Astrocyte (in vitro differentiated cells and primary cell): ENCODE data around the gene OR5C1. TPM values are rescaled to one million over a fixed set of nuclear protein-coding genes. Genes with fewer than 3 reads are reported as not detected.
"Not testable (repeated sequence)": the region's sequence is repeated elsewhere in the genome, so short reads cannot be mapped to it uniquely, and the experiment has no call there.

Source experiments
- DNase-seq: peaks from one replicate; pipeline ENCODE4 v3.0.0-alpha.2; 2010; ENCODE audit warnings: low read depth
- FAIRE-seq: peaks from 2 replicates; lab custom pipeline; 2011; peaks lifted over from hg19 to GRCh38; lab: Jason Lieb, UNC
- H2AFZ ChIP-seq: 2 replicates; pipeline ENCODE4 v1.6.0; 2012; ENCODE audit warnings: low read depth, low read length, inconsistent platforms
- H3K27ac ChIP-seq: 2 replicates; pipeline ENCODE4 v1.5.1; 2011; ENCODE audit warnings: low read depth, low read length, inconsistent platforms
- H3K27me3 ChIP-seq: 2 replicates; pipeline ENCODE4 v1.6.0; 2011; ENCODE audit warnings: low read length, inconsistent platforms; ENCODE audit not compliant: insufficient read depth
- H3K36me3 ChIP-seq: 2 replicates; pipeline ENCODE4 v1.5.1; 2011; ENCODE audit warnings: low read length, inconsistent platforms; ENCODE audit not compliant: insufficient read depth
- H3K4me1 ChIP-seq: 2 replicates; pipeline ENCODE4 v1.5.1; 2011; ENCODE audit warnings: low read length, inconsistent platforms; ENCODE audit not compliant: insufficient read depth
- H3K4me2 ChIP-seq: 2 replicates; pipeline ENCODE4 v1.6.0; 2012; ENCODE audit warnings: low read length, inconsistent platforms
- H3K4me3 ChIP-seq: 2 replicates; pipeline ENCODE4 v1.5.1; 2011; ENCODE audit warnings: low read depth, mild to moderate bottlenecking, low read length, inconsistent platforms; ENCODE audit not compliant: insufficient read depth
- H3K79me2 ChIP-seq: 2 replicates; pipeline ENCODE4 v1.6.0; 2012; ENCODE audit warnings: mild to moderate bottlenecking, low read length, inconsistent platforms; ENCODE audit not compliant: insufficient read depth
- H3K9ac ChIP-seq: 2 replicates; pipeline ENCODE4 v1.6.0; 2012; ENCODE audit warnings: mild to moderate bottlenecking, low read length, inconsistent platforms
- H3K9me3 ChIP-seq: 2 replicates; pipeline ENCODE4 v1.5.1; 2012; ENCODE audit warnings: low read depth, mild to moderate bottlenecking, low read length, inconsistent platforms; ENCODE audit not compliant: insufficient read depth
- H4K20me1 ChIP-seq: 2 replicates; pipeline ENCODE4 v1.6.0; 2012; ENCODE audit warnings: low read length, inconsistent platforms; ENCODE audit not compliant: insufficient read depth
- H3K27ac Mint-ChIP-seq: one replicate; pipeline ENCODE4 v1.8.0; 2021; ENCODE audit warnings: mild to moderate bottlenecking, mixed read lengths; ENCODE audit not compliant: unreplicated experiment
- H3K27me3 Mint-ChIP-seq: one replicate; pipeline ENCODE4 v1.8.0; 2021; ENCODE audit warnings: low read depth, mixed read lengths; ENCODE audit not compliant: unreplicated experiment
- H3K36me3 Mint-ChIP-seq: one replicate; pipeline ENCODE4 v1.8.0; 2021; ENCODE audit warnings: low read depth, mixed read lengths; ENCODE audit not compliant: unreplicated experiment
- H3K4me1 Mint-ChIP-seq: one replicate; pipeline ENCODE4 v1.8.0; 2021; ENCODE audit warnings: low read depth, mixed read lengths; ENCODE audit not compliant: unreplicated experiment
- H3K4me3 Mint-ChIP-seq: one replicate; pipeline ENCODE4 v1.8.0; 2021; ENCODE audit warnings: mild to moderate bottlenecking, moderate library complexity, mixed read lengths; ENCODE audit not compliant: unreplicated experiment
- H3K9me3 Mint-ChIP-seq: one replicate; pipeline ENCODE4 v1.8.0; 2021; ENCODE audit warnings: mild to moderate bottlenecking, mixed read lengths; ENCODE audit not compliant: unreplicated experiment
- CTCF ChIP-seq: IDR thresholded peaks from 2 replicates; pipeline ENCODE4 v1.5.1; 2011; ENCODE audit warnings: low read depth, mild to moderate bottlenecking, inconsistent platforms, low read length, moderate library complexity; ENCODE audit not compliant: insufficient read depth
- EZH2 ChIP-seq: IDR thresholded peaks from 2 replicates; pipeline ENCODE4 v1.6.1; 2012; ENCODE audit warnings: mild to moderate bottlenecking, low read length, inconsistent platforms; ENCODE audit not compliant: insufficient read depth
- total RNA-seq: library from RNA; stranded (reverse); gene quantifications from 2 replicates; pipeline ENCODE4 v1.2.1, GENCODE V29; 2021

The OR5C1 gene
- total RNA-seq, 1 donor from 2014 or later, result not detected

- TF ChIP-seq CTCF (no peak), EZH2 (no peak)
- H3K9ac ChIP-seq, result no peak overlapping the region
- H3K27ac Mint-ChIP-seq, result no peak overlapping the region
- H3K4me2 ChIP-seq, result no peak overlapping the region
- no peak overlapping the region for H3K4me3 Mint-ChIP-seq
- H3K9me3 ChIP-seq, result no peaks in the 10 kb centered on the region
- DNase-seq (no peak), FAIRE-seq (no peak)
- H4K20me1 ChIP-seq, result peaks cover 9% of the 10 kb centered on the region
- peaks cover 13% of the 10 kb centered on the region for H3K36me3 Mint-ChIP-seq
- no peak overlapping the region for H3K4me3 ChIP-seq
- H3K4me1 Mint-ChIP-seq, result peaks cover 6% of the 10 kb centered on the region
- peaks cover 4% of the 10 kb centered on the region for H3K36me3 ChIP-seq
- H3K4me1 ChIP-seq, result peaks cover 20% of the 10 kb centered on the region
- no peak overlapping the region for H3K27ac ChIP-seq
- H3K27me3 ChIP-seq, result no peaks in the 10 kb centered on the region
- no peak overlapping the region for H2AFZ ChIP-seq
- H3K27me3 Mint-ChIP-seq, result no peaks in the 10 kb centered on the region
- H3K9me3 Mint-ChIP-seq, result no peaks in the 10 kb centered on the region
- H3K79me2 ChIP-seq, result peaks cover 31% of the 10 kb centered on the region
These were observed 33.3 kb downstream of the OR5C1 start for GRCh38 chr9:122822056-122822455.

- H3K79me2 ChIP-seq, result peaks cover 40% of the 10 kb centered on the region
- no peak overlapping the region for H3K9ac ChIP-seq
- TF ChIP-seq CTCF (no peak), EZH2 (no peak)
- Mint-ChIP-seq H3K27ac (no peak overlapping the region), H3K9me3 (no peaks in the 10 kb centered on the region), H3K4me1 (peaks cover 10% of the 10 kb centered on the region), H3K4me3 (no peak overlapping the region), H3K36me3 (peaks cover 13% of the 10 kb centered on the region), H3K27me3 (no peaks in the 10 kb centered on the region)
- H3K4me1 ChIP-seq, result peaks cover 25% of the 10 kb centered on the region
- no peak overlapping the region for H2AFZ ChIP-seq
- H3K27ac ChIP-seq, result no peak overlapping the region
- no peaks in the 10 kb centered on the region for H3K9me3 ChIP-seq
- no peaks in the 10 kb centered on the region for H3K27me3 ChIP-seq
- DNase-seq, result no peak
- no peak overlapping the region for H3K4me2 ChIP-seq
- H4K20me1 ChIP-seq, result peaks cover 15% of the 10 kb centered on the region
- H3K4me3 ChIP-seq, result no peak overlapping the region
- no peak for FAIRE-seq
- H3K36me3 ChIP-seq, result peaks cover 4% of the 10 kb centered on the region
These were observed 34.2 kb downstream of the OR5C1 start for GRCh38 chr9:122822938-122823337.

GRCh38 chr9:122827761-122828093 is 39.0 kb downstream of the OR5C1 start:
- H4K20me1 ChIP-seq, result peaks cover 15% of the 10 kb centered on the region
- peak overlapping the region; percentile 92 for H3K27ac ChIP-seq
- Mint-ChIP-seq H3K27me3 (no peaks in the 10 kb centered on the region), H3K9me3 (no peaks in the 10 kb centered on the region), H3K4me1 (peaks cover 8% of the 10 kb centered on the region), H3K36me3 (peaks cover 7% of the 10 kb centered on the region), H3K27ac (peak overlapping the region; percentile 90), H3K4me3 (peak overlapping the region; percentile 94)
- peak overlapping the region; percentile 97 for H3K9ac ChIP-seq
- peak overlapping the region; percentile 100 for H3K4me2 ChIP-seq
- no peak for TF ChIP-seq CTCF
- no peak for TF ChIP-seq EZH2
- peaks cover 38% of the 10 kb centered on the region for H3K79me2 ChIP-seq
- peaks cover 4% of the 10 kb centered on the region for H3K36me3 ChIP-seq
- peak overlapping the region; percentile 96 for H3K4me3 ChIP-seq
- peak; percentile 36 for DNase-seq
- peaks cover 11% of the 10 kb centered on the region for H3K4me1 ChIP-seq
- peak overlapping the region; percentile 97 for H2AFZ ChIP-seq
- no peaks in the 10 kb centered on the region for H3K27me3 ChIP-seq
- no peak for FAIRE-seq
- H3K9me3 ChIP-seq, result no peaks in the 10 kb centered on the region

GRCh38 chr9:122828965-122829284 is 40.2 kb downstream of the OR5C1 start:
- not testable (repeated sequence) for H3K36me3 Mint-ChIP-seq, H3K4me1 Mint-ChIP-seq, H3K9me3 Mint-ChIP-seq, H3K27me3 ChIP-seq, DNase-seq, FAIRE-seq, H3K36me3 ChIP-seq, H3K27me3 Mint-ChIP-seq, H3K9me3 ChIP-seq
- Histone ChIP-seq H3K79me2 (peaks cover 38% of the 10 kb centered on the region), H3K9ac (peak overlapping the region; percentile 97), H3K4me3 (peak overlapping the region; percentile 96), H3K4me2 (peak overlapping the region; percentile 100), H2AFZ (peak overlapping the region; percentile 97), H4K20me1 (peaks cover 15% of the 10 kb centered on the region), H3K27ac (peak overlapping the region; percentile 92), H3K4me1 (peaks cover 11% of the 10 kb centered on the region)
- Mint-ChIP-seq H3K27ac (peak overlapping the region; percentile 90), H3K4me3 (peak overlapping the region; percentile 94)
